ENCODE data around the gene FHIT.
"Not testable (repeated sequence)": the region's sequence is repeated elsewhere in the genome, so short reads cannot be mapped to it uniquely, and the experiment has no call there.

FHIT gene

DNA sequence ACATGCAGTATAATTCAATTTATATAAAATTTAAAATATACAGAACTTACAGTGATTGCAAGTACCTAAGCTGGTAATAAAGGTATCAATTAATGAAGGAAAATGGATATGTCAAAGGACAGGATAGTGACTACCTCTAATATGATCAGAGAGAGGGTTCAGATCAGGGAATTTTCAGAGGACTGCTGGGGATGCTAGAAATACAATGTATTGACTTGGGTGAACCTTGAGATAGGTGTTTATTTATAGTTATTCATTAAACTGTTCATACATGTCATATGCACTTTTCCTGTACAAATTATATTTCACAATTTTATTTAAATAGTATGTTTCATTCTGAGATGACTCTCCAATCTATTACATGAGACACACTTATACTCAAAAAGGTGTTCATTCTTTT is 554.1 kb downstream of the FHIT start:
- H3K4me3 ChIP-seq (ENCODE audit: low read depth, low read length): no peak overlapping the region
- TF ChIP-seq CTCF (IDR thresholded peaks at IDR 0.05; ENCODE audit: low read depth, low read length, missing control alignments): no peak
- DNase-seq: no peak
- in situ Hi-C loops (cut with HindIII; ENCODE audit: low pct_ligation_motif_present, low sequenced_read_pairs): no loop called here
- H3K27me3 ChIP-seq (replicated peaks): no peaks in the 10 kb centered on the region
- H3K36me3 ChIP-seq (replicated peaks): no peaks in the 10 kb centered on the region
- H3K27ac ChIP-seq: no peak overlapping the region

- no peaks in the 10 kb centered on the region for H3K27me3 ChIP-seq (replicated peaks)
- no peaks in the 10 kb centered on the region for H3K36me3 ChIP-seq (replicated peaks)
- H3K4me3 ChIP-seq (ENCODE audit: low read depth, low read length): no peak overlapping the region
- TF ChIP-seq CTCF (IDR thresholded peaks at IDR 0.05; ENCODE audit: low read depth, low read length, missing control alignments): no peak
- in situ Hi-C loops (cut with HindIII; ENCODE audit: low pct_ligation_motif_present, low sequenced_read_pairs): no loop called here
- no peak for DNase-seq
- H3K27ac ChIP-seq: no peak overlapping the region
These were observed 554.7 kb downstream of the FHIT start for GRCh38 chr3:60696428-60697125.

DNA sequence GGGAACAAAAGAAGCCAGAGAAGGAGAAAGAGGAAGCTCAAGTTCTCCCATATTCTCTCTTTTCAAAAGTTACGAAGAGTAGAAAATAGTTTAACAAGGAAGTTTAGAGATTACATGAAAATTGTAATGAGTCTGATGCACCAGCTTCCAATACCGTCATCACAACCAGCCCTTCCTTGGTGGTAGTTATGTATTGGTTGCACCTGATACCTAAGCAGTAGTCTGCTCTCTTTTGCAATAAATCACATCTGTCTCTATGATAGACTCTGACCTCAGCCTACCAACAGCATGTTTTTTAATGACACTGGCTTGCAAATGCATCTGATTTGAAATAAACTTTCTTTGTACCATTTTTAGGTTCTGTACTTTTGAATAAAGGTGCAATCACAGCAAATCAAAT is 575.8 kb downstream of the FHIT start:
- in situ Hi-C loops (cut with HindIII; ENCODE audit: low pct_ligation_motif_present, low sequenced_read_pairs): no loop called here
- no peak for DNase-seq
- no peaks in the 10 kb centered on the region for H3K27me3 ChIP-seq (replicated peaks)

DNA sequence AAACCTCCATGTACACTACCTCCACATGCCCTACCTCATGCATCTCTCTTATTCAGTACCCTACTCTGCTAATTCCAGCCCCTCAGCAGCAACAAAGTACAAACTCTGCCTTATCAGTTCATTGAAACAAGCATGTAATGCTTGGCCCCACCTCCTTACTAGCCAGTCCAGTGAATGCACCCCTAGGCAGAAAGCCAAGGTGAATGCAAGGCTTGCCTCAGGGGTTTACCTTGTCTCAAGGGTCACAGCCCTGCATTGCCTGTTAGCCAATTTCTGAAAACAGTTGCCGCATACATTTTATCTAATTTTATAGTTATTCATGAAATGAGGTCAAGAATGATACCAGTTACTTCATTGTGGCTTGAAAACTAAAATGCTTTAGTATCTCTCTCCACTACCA is 576.4 kb downstream of the FHIT start:
- in situ Hi-C loops (cut with HindIII; ENCODE audit: low pct_ligation_motif_present, low sequenced_read_pairs): no loop called here
- DNase-seq: no peak

More for the DNA sequence above, 575.8 kb downstream of the FHIT start:
- Histone ChIP-seq H3K4me3 (ENCODE audit: low read depth, low read length) (no peak overlapping the region), H3K36me3 (replicated peaks) (no peaks in the 10 kb centered on the region), H3K27ac (no peak overlapping the region)
- no peak for TF ChIP-seq CTCF (IDR thresholded peaks at IDR 0.05; ENCODE audit: low read depth, low read length, missing control alignments)

GRCh38 chr3:60673123-60673522 is 578.1 kb downstream of the FHIT start:
- in situ Hi-C loops (cut with HindIII; ENCODE audit: low pct_ligation_motif_present, low sequenced_read_pairs): no loop called here
- Histone ChIP-seq H3K4me3 (ENCODE audit: low read depth, low read length) (no peak overlapping the region), H3K27me3 (replicated peaks) (no peaks in the 10 kb centered on the region), H3K36me3 (replicated peaks) (no peaks in the 10 kb centered on the region), H3K27ac (no peak overlapping the region)
- no peak for DNase-seq
- TF ChIP-seq CTCF (IDR thresholded peaks at IDR 0.05; ENCODE audit: low read depth, low read length, missing control alignments): no peak

More for the DNA sequence above, 576.4 kb downstream of the FHIT start:
- H3K36me3 ChIP-seq (replicated peaks): no peaks in the 10 kb centered on the region
- no peak overlapping the region for H3K4me3 ChIP-seq (ENCODE audit: low read depth, low read length)
- no peaks in the 10 kb centered on the region for H3K27me3 ChIP-seq (replicated peaks)
- no peak overlapping the region for H3K27ac ChIP-seq
- no peak for TF ChIP-seq CTCF (IDR thresholded peaks at IDR 0.05; ENCODE audit: low read depth, low read length, missing control alignments)

DNA sequence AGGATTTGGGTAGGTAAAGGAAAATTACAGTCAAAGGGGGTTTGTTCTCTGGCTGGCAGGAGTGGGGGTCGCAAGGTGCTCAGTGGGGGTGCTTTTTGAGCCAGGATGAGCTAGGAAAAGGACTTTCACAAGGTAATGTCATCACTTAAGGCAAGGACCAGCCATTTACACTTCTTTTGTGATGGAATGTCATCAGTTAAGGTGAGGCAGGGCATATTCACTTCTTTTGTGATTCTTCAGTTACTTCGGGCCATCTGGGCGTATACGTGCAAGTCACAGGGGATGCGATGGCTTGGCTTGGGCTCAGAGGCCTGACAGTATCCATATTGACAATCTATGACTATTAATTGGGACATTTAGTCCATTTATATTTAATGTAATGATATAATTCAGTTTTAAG is 578.9 kb downstream of the FHIT start:
- DNase-seq; in situ Hi-C loops (cut with HindIII; ENCODE audit: low pct_ligation_motif_present, low sequenced_read_pairs); H3K4me3 ChIP-seq (ENCODE audit: low read depth, low read length); H3K27ac ChIP-seq; H3K36me3 ChIP-seq (replicated peaks); H3K27me3 ChIP-seq (replicated peaks): not testable (repeated sequence)
